HEK293 (cell line): ENCODE measurements around the gene ALG8.

Experiments
- CTCF ChIA-PET: fragments of 350-600 bp; formaldehyde crosslinking; extraction: SDS; loops from one replicate; lab custom pipeline; 2021; ENCODE audit warnings: antibody characterized with exemption; lab: Yijun Ruan, JAX
- POLR2A ChIA-PET: fragments of 300-600 bp; formaldehyde crosslinking; extraction: SDS; loops from one replicate; lab custom pipeline; 2020; ENCODE audit warnings: antibody characterized with exemption, inconsistent platforms; lab: Yijun Ruan, JAX
- H3K27ac ChIP-seq: fragments of 200-500 bp; sonication (Bioruptor generic); 2 replicates; pipeline ENCODE4 v1.5.1; 2014; ENCODE audit warnings: low read depth, low read length, control low read depth, inconsistent platforms; ENCODE audit errors: extremely low read depth
- H3K36me3 ChIP-seq, 2 experiments: fragments of 200-500 bp in 1 of 2; sonication (Bioruptor generic) in 1 of 2; 1 replicate in 1 of 2; 2 replicates in 1 of 2; pipeline ENCODE4 v1.5.1; 2014 to 2017; ENCODE audit warnings: inconsistent platforms in 2 of 2, low read length in 2 of 2; ENCODE audit not compliant: control insufficient read depth in 2 of 2, insufficient read depth in 1 of 2
- H3K4me1 ChIP-seq: fragments of 200-500 bp; sonication (Bioruptor generic); 2 replicates; pipeline ENCODE4 v1.5.1; 2014; ENCODE audit warnings: mild to moderate bottlenecking, low read length, inconsistent platforms; ENCODE audit not compliant: control insufficient read depth, insufficient read depth
- H3K4me3 ChIP-seq: 2 replicates; pipeline ENCODE4 v1.5.1; 2011; ENCODE audit warnings: low read depth, mild to moderate bottlenecking, control low read depth, low read length, moderate library complexity
- H3K9me3 ChIP-seq: fragments of 200-500 bp; sonication (Bioruptor generic); 2 replicates; pipeline ENCODE4 v1.5.1; 2014; ENCODE audit warnings: low read depth, low read length, inconsistent platforms; ENCODE audit not compliant: control insufficient read depth, insufficient read depth
- FEZF1 ChIP-seq: fragments of 450-650 bp; formaldehyde crosslinking; IDR thresholded peaks from 2 replicates; pipeline ENCODE4 v1.5.1; 2016; ENCODE audit warnings: missing biosample characterization, missing genetic modification characterization
- PRDM1 ChIP-seq: fragments of 450-650 bp; formaldehyde crosslinking; IDR thresholded peaks from 2 replicates; pipeline ENCODE4; 2016; ENCODE audit warnings: missing biosample characterization, missing genetic modification characterization
- RBAK ChIP-seq: fragments of 450-650 bp; formaldehyde crosslinking; IDR thresholded peaks from 2 replicates; pipeline ENCODE4 v1.5.1; 2016; ENCODE audit warnings: missing biosample characterization, missing genetic modification characterization
- TCF7L2 ChIP-seq: IDR thresholded peaks from 2 replicates; pipeline ENCODE4 v1.6.1; 2011; ENCODE audit warnings: low read depth, mild to moderate bottlenecking, inconsistent platforms, low read length, moderate library complexity, borderline replicate concordance
- YY1 ChIP-seq: fragments of 450-650 bp; formaldehyde crosslinking; IDR thresholded peaks from 2 replicates; pipeline ENCODE4 v1.5.1; 2018; ENCODE audit warnings: missing biosample characterization, missing genetic modification characterization
- ZBTB20 ChIP-seq: fragments of 450-650 bp; formaldehyde crosslinking; IDR thresholded peaks from 2 replicates; pipeline ENCODE4 v1.5.1; 2016; ENCODE audit warnings: missing biosample characterization, missing genetic modification characterization
- ZNF157 ChIP-seq: fragments of 450-650 bp; formaldehyde crosslinking; IDR thresholded peaks from 2 replicates; pipeline ENCODE4 v1.5.1; 2016; ENCODE audit warnings: missing biosample characterization, missing genetic modification characterization
- ZNF19 ChIP-seq: fragments of 450-650 bp; formaldehyde crosslinking; IDR thresholded peaks from 2 replicates; pipeline ENCODE4; 2016; ENCODE audit warnings: missing biosample characterization, missing genetic modification characterization, low read depth
- ZNF335 ChIP-seq: fragments of 450-650 bp; formaldehyde crosslinking; conservative IDR thresholded peaks from 2 replicates; pipeline ENCODE4 v1.5.1; 2016; ENCODE audit warnings: missing biosample characterization, missing genetic modification characterization
- ZNF350 ChIP-seq: fragments of 450-650 bp; formaldehyde crosslinking; IDR thresholded peaks from 2 replicates; pipeline ENCODE4 v1.5.0; 2017; ENCODE audit warnings: missing biosample characterization, mild to moderate bottlenecking, missing genetic modification characterization
- ZNF776 ChIP-seq: fragments of 450-650 bp; formaldehyde crosslinking; IDR thresholded peaks from 2 replicates; pipeline ENCODE4 v1.5.0; 2017; ENCODE audit warnings: missing biosample characterization, missing genetic modification characterization, borderline replicate concordance
- ZNF792 ChIP-seq: fragments of 450-650 bp; formaldehyde crosslinking; IDR thresholded peaks from 2 replicates; pipeline ENCODE4 v1.5.1; 2016; ENCODE audit warnings: missing biosample characterization, missing genetic modification characterization
- ZSCAN16 ChIP-seq: fragments of 450-650 bp; formaldehyde crosslinking; IDR thresholded peaks from 2 replicates; pipeline ENCODE4 v1.5.1; 2016; ENCODE audit warnings: missing biosample characterization, missing genetic modification characterization
- TF ChIP-seq, protein P1 (sequence below): fragments of 450-650 bp; formaldehyde crosslinking; IDR thresholded peaks from 2 replicates; pipeline ENCODE4 v1.5.1; 2016; ENCODE audit warnings: missing biosample characterization, missing genetic modification characterization
- TF ChIP-seq, protein P2 (sequence below): fragments of 450-650 bp; formaldehyde crosslinking; IDR thresholded peaks from 2 replicates; pipeline ENCODE4 v1.5.1; 2017; ENCODE audit warnings: missing biosample characterization, missing genetic modification characterization

Gene ALG8

DNA sequence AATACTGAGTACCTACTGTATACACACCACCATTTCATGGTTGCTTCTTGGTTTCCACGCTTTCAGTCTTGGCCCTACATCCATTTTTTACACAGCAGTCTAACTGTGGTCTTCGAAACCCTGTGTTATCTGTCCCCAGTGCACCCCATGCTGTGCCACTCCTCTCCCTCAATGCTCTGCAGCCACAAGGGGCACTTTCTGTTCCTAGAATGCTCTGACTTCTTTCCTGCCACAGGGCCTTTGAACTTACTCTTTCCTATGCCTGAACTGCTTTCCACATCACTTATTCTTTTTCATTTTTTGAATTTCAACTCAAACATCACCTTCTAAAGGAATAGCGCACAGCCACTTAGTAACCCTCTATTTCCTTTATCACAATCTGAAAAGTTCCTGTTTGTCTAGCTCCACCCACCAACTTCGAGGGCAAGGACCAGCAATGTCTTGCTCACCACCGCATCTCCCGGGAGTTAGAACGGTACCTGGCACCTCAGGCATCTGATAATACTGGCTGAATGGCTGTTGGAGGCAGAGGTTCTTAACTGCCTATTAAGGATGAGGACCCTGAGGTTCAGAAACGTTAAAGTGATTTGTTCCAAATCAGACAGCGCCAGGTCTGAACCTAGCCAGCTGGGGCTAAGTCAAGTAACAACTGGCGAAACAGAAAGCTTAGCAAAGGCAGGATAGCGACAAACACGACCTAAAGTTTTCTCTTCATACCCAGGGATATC lies 568 bp downstream of the ALG8 start (continued):
- TF ChIP-seq ZNF792 (tag by site-specific recombination) (0 out of 2 replicates have a peak, but pooled peaks have one; percentile 67), ZNF335 (tag by site-specific recombination) (peak; percentile 78; the same call in 1 of the 2 replicates), FEZF1 (tag by site-specific recombination) (no peak), ZSCAN16 (tag by site-specific recombination) (no peak), ZNF19 (tag by site-specific recombination) (no peak), PRDM1 (tag by site-specific recombination) (0 out of 2 replicates have a peak, but pooled peaks have one; percentile 14), ZNF776 (no peak)
- TF ChIP-seq, protein P1, sequence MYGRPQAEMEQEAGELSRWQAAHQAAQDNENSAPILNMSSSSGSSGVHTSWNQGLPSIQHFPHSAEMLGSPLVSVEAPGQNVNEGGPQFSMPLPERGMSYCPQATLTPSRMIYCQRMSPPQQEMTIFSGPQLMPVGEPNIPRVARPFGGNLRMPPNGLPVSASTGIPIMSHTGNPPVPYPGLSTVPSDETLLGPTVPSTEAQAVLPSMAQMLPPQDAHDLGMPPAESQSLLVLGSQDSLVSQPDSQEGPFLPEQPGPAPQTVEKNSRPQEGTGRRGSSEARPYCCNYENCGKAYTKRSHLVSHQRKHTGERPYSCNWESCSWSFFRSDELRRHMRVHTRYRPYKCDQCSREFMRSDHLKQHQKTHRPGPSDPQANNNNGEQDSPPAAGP (tag by site-specific recombination), result no peak

DNA sequence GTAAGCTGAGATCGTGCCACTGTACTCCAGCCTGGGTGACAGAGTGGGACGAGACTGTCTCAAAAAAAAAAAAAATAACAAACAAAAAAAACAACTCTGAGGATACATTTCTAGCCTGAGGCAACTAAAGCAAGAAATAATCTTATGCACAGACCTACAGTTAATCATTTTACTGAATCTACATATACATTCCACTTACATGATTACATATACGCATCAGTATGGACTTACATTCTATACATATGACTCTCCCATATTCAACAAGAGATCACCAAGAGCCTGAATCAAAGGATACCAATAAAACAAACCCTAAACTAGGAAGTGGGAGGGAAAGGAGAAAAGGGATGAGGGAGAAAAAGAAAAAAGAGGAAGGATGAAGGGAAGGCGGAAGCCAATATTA lies 1.1 kb downstream of the ALG8 start:
- ChIA-PET POLR2A (interaction anchor here (0.8 to 1.9 kb wide), 4 partner anchors 19 to 436 kb away, joined by 3 to 21 read pairs (median 6); partner anchors contain the start of genes INTS4, KCTD21, NARS2 and USP35), CTCF (no interaction called here)
- peak overlapping the region; percentile 86 for H3K4me3 ChIP-seq
- TF ChIP-seq TCF7L2 (no peak), ZNF350 (tag by site-specific recombination) (no peak), ZSCAN16 (tag by site-specific recombination) (no peak), ZBTB20 (no peak), RBAK (tag by site-specific recombination) (no peak)
- TF ChIP-seq, protein P2, sequence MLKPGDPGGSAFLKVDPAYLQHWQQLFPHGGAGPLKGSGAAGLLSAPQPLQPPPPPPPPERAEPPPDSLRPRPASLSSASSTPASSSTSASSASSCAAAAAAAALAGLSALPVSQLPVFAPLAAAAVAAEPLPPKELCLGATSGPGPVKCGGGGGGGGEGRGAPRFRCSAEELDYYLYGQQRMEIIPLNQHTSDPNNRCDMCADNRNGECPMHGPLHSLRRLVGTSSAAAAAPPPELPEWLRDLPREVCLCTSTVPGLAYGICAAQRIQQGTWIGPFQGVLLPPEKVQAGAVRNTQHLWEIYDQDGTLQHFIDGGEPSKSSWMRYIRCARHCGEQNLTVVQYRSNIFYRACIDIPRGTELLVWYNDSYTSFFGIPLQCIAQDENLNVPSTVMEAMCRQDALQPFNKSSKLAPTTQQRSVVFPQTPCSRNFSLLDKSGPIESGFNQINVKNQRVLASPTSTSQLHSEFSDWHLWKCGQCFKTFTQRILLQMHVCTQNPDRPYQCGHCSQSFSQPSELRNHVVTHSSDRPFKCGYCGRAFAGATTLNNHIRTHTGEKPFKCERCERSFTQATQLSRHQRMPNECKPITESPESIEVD (tag by site-specific recombination), result no peak
- TF ChIP-seq, all 188 proteins: peak for 0
- H3K36me3 ChIP-seq, result peaks cover 8 to 51% of the 10 kb centered on the region in 2 experiments; a peak in 2 of 3 replicates
- no peaks in the 10 kb centered on the region for H3K9me3 ChIP-seq
- H3K4me1 ChIP-seq, result no peaks in the 10 kb centered on the region
- H3K27ac ChIP-seq, result no peak overlapping the region

DNA sequence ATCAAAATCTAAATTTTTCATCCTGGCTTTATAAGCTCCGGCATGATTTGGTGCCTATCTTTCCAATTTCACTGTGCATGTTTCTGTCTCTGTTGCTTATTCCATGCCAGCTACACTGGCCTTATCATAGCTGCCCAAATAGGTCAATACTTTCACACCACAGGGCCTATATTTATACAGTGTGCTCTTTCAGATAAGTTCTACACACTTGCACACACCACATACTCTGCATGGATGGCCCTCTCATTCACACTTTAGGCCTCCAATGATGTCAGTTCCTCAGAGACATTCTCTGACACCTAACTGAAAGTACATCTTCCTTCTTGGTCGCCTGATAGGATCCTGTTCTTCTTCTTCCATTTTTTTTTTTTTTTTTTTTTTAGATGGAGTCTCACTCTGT lies 7.0 kb downstream of the ALG8 start:
- TF ChIP-seq ZNF157 (tag by site-specific recombination), result no peak
- CTCF ChIA-PET, result interaction anchor here (0.6 kb wide), 1 partner anchor 16 kb away, joined by 3 read pairs; no protein-coding TSS in a partner anchor

DNA sequence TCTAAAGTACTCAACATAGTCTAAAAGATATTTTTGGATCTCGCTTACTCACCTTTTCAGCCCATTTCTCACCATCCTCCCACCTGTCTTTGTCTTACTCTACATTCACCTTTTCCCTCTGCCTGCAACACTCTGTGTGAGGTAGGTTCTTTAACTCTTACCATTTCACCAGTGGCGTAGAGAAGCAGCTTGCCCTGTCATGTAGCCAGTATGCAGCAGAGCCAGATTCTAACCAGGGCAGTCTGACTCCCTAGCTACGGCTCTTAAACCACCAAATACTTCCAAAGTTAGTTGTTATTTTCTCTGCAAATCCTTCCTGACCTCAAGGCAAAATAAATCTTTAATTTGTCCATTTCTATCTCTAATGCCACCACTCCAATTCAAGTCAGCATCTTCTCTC lies 7.5 kb downstream of the ALG8 start:
- peaks cover 8 to 20% of the 10 kb centered on the region in 2 experiments; a peak in 2 of 3 replicates for H3K36me3 ChIP-seq
- H3K4me1 ChIP-seq, result no peaks in the 10 kb centered on the region
- no peak overlapping the region for H3K4me3 ChIP-seq
- ChIA-PET CTCF (interaction anchor here (0.6 kb wide), 1 partner anchor 16 kb away, joined by 3 read pairs; no protein-coding TSS in a partner anchor), POLR2A (interaction anchor here (4.7 kb wide), 1 partner anchor 7 kb away, joined by 18 read pairs; the partner anchor contains the start of gene ALG8)
- no peaks in the 10 kb centered on the region for H3K9me3 ChIP-seq
- H3K27ac ChIP-seq, result no peak overlapping the region
- TF ChIP-seq YY1, result no peak

More for the DNA sequence above, 7.0 kb downstream of the ALG8 start:
- H3K27ac ChIP-seq, result no peak overlapping the region
- peaks cover 8 to 25% of the 10 kb centered on the region in 2 experiments; a peak in 2 of 3 replicates for H3K36me3 ChIP-seq
- H3K4me1 ChIP-seq, result no peaks in the 10 kb centered on the region
- POLR2A ChIA-PET, result no interaction called here
- H3K4me3 ChIP-seq, result no peak overlapping the region
- no peaks in the 10 kb centered on the region for H3K9me3 ChIP-seq
